WERI-Rb-1 (cell line): ENCODE data around the gene PTK7.
A peak's percentile ranks its signal among the peaks of the same experiment; 100 is the strongest.
"Not testable (repeated sequence)": the region's sequence is repeated elsewhere in the genome, so short reads cannot be mapped to it uniquely, and the experiment has no call there.

Source experiments
- DNase-seq: peaks from one replicate; pipeline ENCODE4 v3.0.0-alpha.2; 2020
- H3K27ac ChIP-seq: fragments of 250-450 bp; sonication (Bioruptor Pico); 2 replicates; pipeline ENCODE4 v1.5.1; 2020; ENCODE audit warnings: mild to moderate bottlenecking, moderate library complexity
- H3K27me3 ChIP-seq: fragments of 250-450 bp; sonication (Bioruptor Pico); 2 replicates; pipeline ENCODE4 v1.5.1; 2021; ENCODE audit warnings: mild to moderate bottlenecking, low read depth, moderate library complexity; ENCODE audit not compliant: insufficient read depth, severe bottlenecking
- H3K36me3 ChIP-seq: fragments of 250-450 bp; sonication (Bioruptor Pico); 2 replicates; pipeline ENCODE4 v1.5.1; 2020; ENCODE audit warnings: mild to moderate bottlenecking, moderate library complexity
- H3K4me3 ChIP-seq: 2 replicates; pipeline ENCODE4 v1.5.1; 2011; ENCODE audit warnings: low read depth, mild to moderate bottlenecking, control low read depth, low read length
- H3K9me3 ChIP-seq: fragments of 250-450 bp; sonication (Bioruptor Pico); 2 replicates; pipeline ENCODE4 v1.5.1; 2021; ENCODE audit warnings: mild to moderate bottlenecking, moderate library complexity; ENCODE audit not compliant: severe bottlenecking
- CTCF ChIP-seq: IDR thresholded peaks from 2 replicates; pipeline ENCODE4 v1.5.1; 2011; ENCODE audit warnings: low read depth, mild to moderate bottlenecking, control low read depth, inconsistent platforms, low read length

The PTK7 gene

GRCh38 chr6:43113431-43114260 is 37.5 kb downstream of the PTK7 start:
- no peaks in the 10 kb centered on the region for H3K9me3 ChIP-seq
- H3K4me3 ChIP-seq = no peak overlapping the region
- H3K27me3 ChIP-seq = no peaks in the 10 kb centered on the region
- no peak overlapping the region for H3K27ac ChIP-seq
- TF ChIP-seq CTCF = no peak
- H3K36me3 ChIP-seq = peaks cover 4% of the 10 kb centered on the region; the same call in 1 of the 2 replicates
- no peak for DNase-seq

- DNase-seq = peak; percentile 47
- no peak overlapping the region for H3K4me3 ChIP-seq
- no peaks in the 10 kb centered on the region for H3K9me3 ChIP-seq
- peaks cover 4% of the 10 kb centered on the region; the same call in 1 of the 2 replicates for H3K36me3 ChIP-seq
- TF ChIP-seq CTCF = no peak
- no peaks in the 10 kb centered on the region for H3K27me3 ChIP-seq
- 0 out of 2 replicates have a peak overlapping the region, but pooled peaks have one; percentile 5 for H3K27ac ChIP-seq
Measured at GRCh38 chr6:43115365-43115764, 39.3 kb downstream of the PTK7 start.

GRCh38 chr6:43117466-43117865 is 41.4 kb downstream of the PTK7 start:
- not testable (repeated sequence) for H3K27ac ChIP-seq, H3K4me3 ChIP-seq, H3K36me3 ChIP-seq, DNase-seq, H3K27me3 ChIP-seq, H3K9me3 ChIP-seq

GRCh38 chr6:43119482-43119881 is 43.4 kb downstream of the PTK7 start:
- no peak overlapping the region for H3K27ac ChIP-seq
- DNase-seq = no peak
- no peak for TF ChIP-seq CTCF
- peaks cover 4% of the 10 kb centered on the region; the same call in 1 of the 2 replicates for H3K36me3 ChIP-seq
- H3K4me3 ChIP-seq = no peak overlapping the region
- H3K27me3 ChIP-seq = no peaks in the 10 kb centered on the region
- H3K9me3 ChIP-seq = no peaks in the 10 kb centered on the region

- no peak overlapping the region for H3K4me3 ChIP-seq
- DNase-seq = peak; percentile 57
- TF ChIP-seq CTCF = no peak
- peaks cover 4% of the 10 kb centered on the region; the same call in 1 of the 2 replicates for H3K36me3 ChIP-seq
- H3K27ac ChIP-seq = no peak overlapping the region
- no peaks in the 10 kb centered on the region for H3K9me3 ChIP-seq
- no peaks in the 10 kb centered on the region for H3K27me3 ChIP-seq
Measured at GRCh38 chr6:43120101-43120763, 44.1 kb downstream of the PTK7 start.
